ENCODE measurements around the gene PELI3. TPM values are rescaled to one million over a fixed set of nuclear protein-coding genes. Genes with fewer than 3 reads are reported as not detected.
A peak's percentile ranks its signal among the peaks of the same experiment; 100 is the strongest.

The PELI3 gene
- polyA plus RNA-seq, 4 donors: 4.5 to 7.0 (median 5.2) TPM

- no peak for DNase-seq (ENCODE audit: low read depth in 4 of 4, low spot score in 3 of 4)
Observed at GRCh38 chr11:66495401-66495854, 28.7 kb downstream of the PELI3 start.

GRCh38 chr11:66497206-66497605 is 30.5 kb downstream of the PELI3 start:
- DNase-seq (ENCODE audit: low read depth in 4 of 4, low spot score in 3 of 4): no peak

GRCh38 chr11:66498506-66498905 is 31.8 kb downstream of the PELI3 start:
- DNase-seq (ENCODE audit: low read depth in 4 of 4, low spot score in 3 of 4): no peak

- no peak for DNase-seq (ENCODE audit: low read depth in 4 of 4, low spot score in 3 of 4)
Observed at GRCh38 chr11:66505276-66505816, 38.6 kb downstream of the PELI3 start.

GRCh38 chr11:66509131-66509561 is 42.4 kb downstream of the PELI3 start:
- no peak for DNase-seq (ENCODE audit: low read depth in 4 of 4, low spot score in 3 of 4)

GRCh38 chr11:66510271-66510989 is 43.7 kb downstream of the PELI3 start, which contains the start of gene BBS1:
BBS1 (plus strand) TSS chr11:66510635; CDS start chr11:66510660, 25 bp downstream.
- peak; percentile 62 to 73 (median 70) for DNase-seq (ENCODE audit: low read depth in 4 of 4, low spot score in 3 of 4)

- DNase-seq (ENCODE audit: low read depth in 4 of 4, low spot score in 3 of 4): no peak
Observed at GRCh38 chr11:66510990-66511339, 44.3 kb downstream of the PELI3 start.

GRCh38 chr11:66523611-66524010 is 56.9 kb downstream of the PELI3 start:
- no peak for DNase-seq (ENCODE audit: low read depth in 4 of 4, low spot score in 3 of 4)

- DNase-seq (ENCODE audit: low read depth in 4 of 4, low spot score in 3 of 4): no peak
Observed at GRCh38 chr11:66524304-66525040, 57.8 kb downstream of the PELI3 start.

Other genes starting within 250 kb of the PELI3 start
- 10 to 100 TPM; 16.7 to 28.1 (median 19.9) TPM for gene KLC2, start 209.2 kb upstream of the PELI3 start, polyA plus RNA-seq (ENCODE audit: insufficient read length in 4 of 4)
- gene RAB1B, start 198.3 kb upstream of the PELI3 start, polyA plus RNA-seq (ENCODE audit: insufficient read length in 4 of 4): 100 to 1,000 TPM; 126 to 156 (median 129) TPM
- gene CNIH2, start 188.7 kb upstream of the PELI3 start, polyA plus RNA-seq (ENCODE audit: insufficient read length in 4 of 4): 1 to 10 TPM; 3.4 to 4.7 (median 4.1) TPM
- gene YIF1A, start 177.8 kb upstream of the PELI3 start, polyA plus RNA-seq (ENCODE audit: insufficient read length in 4 of 4): 10 to 100 TPM; 48.5 to 67.8 (median 50.8) TPM
- gene TMEM151A, start 175.0 kb upstream of the PELI3 start, polyA plus RNA-seq (ENCODE audit: insufficient read length in 4 of 4): under 1 TPM in 1 of 4 donors, not detected in 3; 0.05 TPM
- 10 to 100 TPM; 69.0 to 80.6 (median 73.7) TPM for gene CD248, start 149.9 kb upstream of the PELI3 start, polyA plus RNA-seq (ENCODE audit: insufficient read length in 4 of 4)
- 1 to 10 TPM; 2.5 to 3.1 (median 2.9) TPM for gene RIN1, start 130.5 kb upstream of the PELI3 start, polyA plus RNA-seq (ENCODE audit: insufficient read length in 4 of 4)
- 10 to 100 TPM; 30.3 to 34.9 (median 31.4) TPM for gene BRMS1, start 121.8 kb upstream of the PELI3 start, polyA plus RNA-seq (ENCODE audit: insufficient read length in 4 of 4)
- gene B4GAT1, start 119.3 kb upstream of the PELI3 start, polyA plus RNA-seq (ENCODE audit: insufficient read length in 4 of 4): 10 to 100 TPM; 53.4 to 62.9 (median 56.8) TPM
- gene SLC29A2, start 95.1 kb upstream of the PELI3 start, polyA plus RNA-seq (ENCODE audit: insufficient read length in 4 of 4): 10 to 100 TPM; 18.5 to 23.1 (median 20.8) TPM
- under 1 TPM; 0.12 to 0.30 (median 0.26) TPM for gene NPAS4, start 45.9 kb upstream of the PELI3 start, polyA plus RNA-seq (ENCODE audit: insufficient read length in 4 of 4)
- gene MRPL11, start 28.1 kb upstream of the PELI3 start, polyA plus RNA-seq (ENCODE audit: insufficient read length in 4 of 4): 10 to 100 TPM; 72.4 to 80.1 (median 78.3) TPM
- gene DPP3, start 13.5 kb downstream of the PELI3 start, polyA plus RNA-seq (ENCODE audit: insufficient read length in 4 of 4): 10 to 100 TPM; 19.7 to 26.0 (median 22.5) TPM
- gene BBS1, start 43.7 kb downstream of the PELI3 start, polyA plus RNA-seq (ENCODE audit: insufficient read length in 4 of 4): 10 to 100 TPM; 68.9 to 76.6 (median 76.0) TPM
- 10 to 100 TPM in 1 of 4 donors, 1 to 10 TPM in 3; 7.8 to 11.9 (median 8.5) TPM for gene ZDHHC24, start 79.1 kb downstream of the PELI3 start, polyA plus RNA-seq (ENCODE audit: insufficient read length in 4 of 4)
- under 1 TPM; 0.40 to 0.67 (median 0.50) TPM for gene ACTN3, start 80.0 kb downstream of the PELI3 start, polyA plus RNA-seq (ENCODE audit: insufficient read length in 4 of 4)
- 100 to 1,000 TPM in 3 of 4 donors, 10 to 100 TPM in 1; 94.2 to 115 (median 103) TPM for gene CTSF, start 101.7 kb downstream of the PELI3 start, polyA plus RNA-seq (ENCODE audit: insufficient read length in 4 of 4)
- gene CCDC87, start 126.2 kb downstream of the PELI3 start, polyA plus RNA-seq (ENCODE audit: insufficient read length in 4 of 4): under 1 TPM; 0.30 to 0.37 (median 0.33) TPM
- gene CCS, start 126.3 kb downstream of the PELI3 start, polyA plus RNA-seq (ENCODE audit: insufficient read length in 4 of 4): 10 to 100 TPM; 40.6 to 61.2 (median 50.2) TPM
- 10 to 100 TPM; 59.4 to 70.6 (median 63.8) TPM for gene RBM14, start 149.7 kb downstream of the PELI3 start, polyA plus RNA-seq (ENCODE audit: insufficient read length in 4 of 4)
- 100 to 1,000 TPM; 242 to 263 (median 252) TPM for gene RBM4, start 171.8 kb downstream of the PELI3 start, polyA plus RNA-seq (ENCODE audit: insufficient read length in 4 of 4)
- 10 to 100 TPM; 58.1 to 68.9 (median 67.5) TPM for gene RBM4B, start 211.0 kb downstream of the PELI3 start, polyA plus RNA-seq (ENCODE audit: insufficient read length in 4 of 4)